HL-60 (cell line): ENCODE measurements around the gene SATB2.
A peak's percentile ranks its signal among the peaks of the same experiment; 100 is the strongest.

Source experiments
- DNase-seq, 2 experiments: peaks; one replicate each; pipeline ENCODE4 v3.0.0-alpha.2; 2010 to 2020; ENCODE audit warnings: low read depth in 1 of 2, low spot score in 1 of 2
- H3K27ac ChIP-seq: fragments of 250-450 bp; sonication (Bioruptor Pico); replicated peaks from 2 replicates; pipeline ENCODE4 v1.5.1; 2020; ENCODE audit warnings: mild to moderate bottlenecking, moderate library complexity
- H3K27me3 ChIP-seq: fragments of 250-450 bp; sonication (Bioruptor Pico); 2 replicates; pipeline ENCODE4 v1.5.1; 2021; ENCODE audit warnings: mild to moderate bottlenecking, moderate library complexity; ENCODE audit not compliant: insufficient read depth, poor library complexity, severe bottlenecking
- H3K4me3 ChIP-seq: replicated peaks from 2 replicates; pipeline ENCODE4 v1.5.1; 2011; ENCODE audit warnings: mild to moderate bottlenecking, control low read depth, low read length; ENCODE audit not compliant: insufficient read depth
- GABPA ChIP-seq: IDR thresholded peaks from 2 replicates; pipeline ENCODE4 v1.6.1; 2012; ENCODE audit warnings: low read depth
- POLR2AphosphoS5 ChIP-seq: IDR thresholded peaks from 2 replicates; pipeline ENCODE4 v1.6.1; 2012; ENCODE audit warnings: low read depth
- SPI1 ChIP-seq: IDR thresholded peaks from 2 replicates; pipeline ENCODE4 v1.6.1; 2012; ENCODE audit warnings: low read depth, mild to moderate bottlenecking, borderline replicate concordance
- TF ChIP-seq, protein P1 (sequence below): IDR thresholded peaks from 2 replicates; pipeline ENCODE4 v1.6.1; 2012; ENCODE audit warnings: low read depth; ENCODE audit not compliant: insufficient replicate concordance
- TF ChIP-seq, protein P2 (sequence below): IDR thresholded peaks from one replicate; pipeline ENCODE4 v1.5.1; 2011; ENCODE audit warnings: low read length, control low read depth, inconsistent platforms; ENCODE audit not compliant: insufficient read depth

SATB2 gene

DNA sequence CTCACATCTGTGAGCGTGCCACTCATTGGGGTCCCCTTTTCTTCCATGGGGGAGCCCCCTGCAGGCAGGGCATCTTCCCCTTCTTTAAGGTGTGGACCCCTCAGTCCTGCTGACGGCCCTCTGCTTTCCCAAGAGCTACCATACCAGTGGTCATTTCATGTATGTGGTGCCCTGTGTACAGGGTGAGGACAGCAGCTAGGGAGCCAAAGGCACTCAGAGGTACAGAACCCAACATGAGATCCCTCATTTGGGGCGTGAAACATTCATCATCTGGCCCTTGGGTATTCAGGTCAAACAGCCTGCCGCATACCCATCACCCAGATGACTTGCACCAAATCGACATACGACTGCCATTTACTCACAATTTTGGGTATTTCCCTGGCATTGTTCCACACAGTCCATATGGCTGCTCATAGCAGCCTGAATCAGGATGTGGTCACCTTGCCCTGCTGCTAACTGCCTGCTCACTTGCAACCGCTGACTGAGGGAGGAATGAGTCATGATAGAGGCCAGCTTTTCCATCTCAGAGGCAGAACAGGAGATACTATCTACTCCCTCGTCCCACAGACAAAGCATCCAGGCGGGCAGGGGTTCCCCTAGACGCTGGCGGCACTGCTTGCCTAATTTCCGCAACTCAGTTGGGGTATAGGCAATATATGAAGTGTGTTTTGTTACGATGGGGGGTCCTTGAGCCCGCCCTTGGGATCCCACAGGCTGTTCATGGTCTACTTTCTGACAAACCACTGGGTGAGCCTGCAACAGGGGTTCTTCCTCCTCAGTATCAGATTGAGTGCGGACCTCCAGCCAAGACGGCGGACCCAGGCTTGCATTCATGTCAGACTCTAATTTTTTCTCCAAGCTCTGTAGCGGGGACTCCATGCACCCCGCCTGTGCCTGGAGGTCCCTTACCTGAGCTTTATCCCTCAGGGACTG is 228.6 kb downstream of the SATB2 start:
- H3K4me3 ChIP-seq: no peak overlapping the region
- H3K27me3 ChIP-seq: no peaks in the 10 kb centered on the region
- peak; percentile 95 for DNase-seq
- H3K27ac ChIP-seq: peak overlapping the region; percentile 65
- no peak for TF ChIP-seq GABPA
- TF ChIP-seq POLR2AphosphoS5: peak; percentile 98
- TF ChIP-seq, protein P1, sequence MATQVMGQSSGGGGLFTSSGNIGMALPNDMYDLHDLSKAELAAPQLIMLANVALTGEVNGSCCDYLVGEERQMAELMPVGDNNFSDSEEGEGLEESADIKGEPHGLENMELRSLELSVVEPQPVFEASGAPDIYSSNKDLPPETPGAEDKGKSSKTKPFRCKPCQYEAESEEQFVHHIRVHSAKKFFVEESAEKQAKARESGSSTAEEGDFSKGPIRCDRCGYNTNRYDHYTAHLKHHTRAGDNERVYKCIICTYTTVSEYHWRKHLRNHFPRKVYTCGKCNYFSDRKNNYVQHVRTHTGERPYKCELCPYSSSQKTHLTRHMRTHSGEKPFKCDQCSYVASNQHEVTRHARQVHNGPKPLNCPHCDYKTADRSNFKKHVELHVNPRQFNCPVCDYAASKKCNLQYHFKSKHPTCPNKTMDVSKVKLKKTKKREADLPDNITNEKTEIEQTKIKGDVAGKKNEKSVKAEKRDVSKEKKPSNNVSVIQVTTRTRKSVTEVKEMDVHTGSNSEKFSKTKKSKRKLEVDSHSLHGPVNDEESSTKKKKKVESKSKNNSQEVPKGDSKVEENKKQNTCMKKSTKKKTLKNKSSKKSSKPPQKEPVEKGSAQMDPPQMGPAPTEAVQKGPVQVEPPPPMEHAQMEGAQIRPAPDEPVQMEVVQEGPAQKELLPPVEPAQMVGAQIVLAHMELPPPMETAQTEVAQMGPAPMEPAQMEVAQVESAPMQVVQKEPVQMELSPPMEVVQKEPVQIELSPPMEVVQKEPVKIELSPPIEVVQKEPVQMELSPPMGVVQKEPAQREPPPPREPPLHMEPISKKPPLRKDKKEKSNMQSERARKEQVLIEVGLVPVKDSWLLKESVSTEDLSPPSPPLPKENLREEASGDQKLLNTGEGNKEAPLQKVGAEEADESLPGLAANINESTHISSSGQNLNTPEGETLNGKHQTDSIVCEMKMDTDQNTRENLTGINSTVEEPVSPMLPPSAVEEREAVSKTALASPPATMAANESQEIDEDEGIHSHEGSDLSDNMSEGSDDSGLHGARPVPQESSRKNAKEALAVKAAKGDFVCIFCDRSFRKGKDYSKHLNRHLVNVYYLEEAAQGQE: no peak
- TF ChIP-seq, protein P2, sequence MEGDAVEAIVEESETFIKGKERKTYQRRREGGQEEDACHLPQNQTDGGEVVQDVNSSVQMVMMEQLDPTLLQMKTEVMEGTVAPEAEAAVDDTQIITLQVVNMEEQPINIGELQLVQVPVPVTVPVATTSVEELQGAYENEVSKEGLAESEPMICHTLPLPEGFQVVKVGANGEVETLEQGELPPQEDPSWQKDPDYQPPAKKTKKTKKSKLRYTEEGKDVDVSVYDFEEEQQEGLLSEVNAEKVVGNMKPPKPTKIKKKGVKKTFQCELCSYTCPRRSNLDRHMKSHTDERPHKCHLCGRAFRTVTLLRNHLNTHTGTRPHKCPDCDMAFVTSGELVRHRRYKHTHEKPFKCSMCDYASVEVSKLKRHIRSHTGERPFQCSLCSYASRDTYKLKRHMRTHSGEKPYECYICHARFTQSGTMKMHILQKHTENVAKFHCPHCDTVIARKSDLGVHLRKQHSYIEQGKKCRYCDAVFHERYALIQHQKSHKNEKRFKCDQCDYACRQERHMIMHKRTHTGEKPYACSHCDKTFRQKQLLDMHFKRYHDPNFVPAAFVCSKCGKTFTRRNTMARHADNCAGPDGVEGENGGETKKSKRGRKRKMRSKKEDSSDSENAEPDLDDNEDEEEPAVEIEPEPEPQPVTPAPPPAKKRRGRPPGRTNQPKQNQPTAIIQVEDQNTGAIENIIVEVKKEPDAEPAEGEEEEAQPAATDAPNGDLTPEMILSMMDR: no peak
- no peak; the same call in 1 of the 2 replicates for TF ChIP-seq SPI1

DNA sequence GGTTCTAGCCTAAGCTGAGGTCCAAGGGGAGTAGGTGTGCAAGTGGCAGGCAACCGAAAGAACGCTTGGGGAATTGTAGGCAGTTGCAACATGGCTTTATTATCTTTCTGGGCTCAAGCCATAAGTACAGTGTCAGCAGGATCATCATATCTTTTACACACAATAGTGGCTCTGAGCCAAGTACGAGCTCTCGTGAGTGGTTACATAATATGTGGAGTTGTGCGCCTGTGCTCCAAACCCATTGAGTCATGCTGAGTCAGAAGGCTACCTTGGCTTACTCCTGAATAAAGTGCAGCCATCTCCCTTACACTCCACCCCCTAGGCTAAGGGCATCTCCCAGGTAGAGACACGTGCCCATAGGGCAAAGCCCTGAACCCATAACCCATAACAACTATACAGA is 233.9 kb downstream of the SATB2 start:
- no peak overlapping the region for H3K27ac ChIP-seq
- peak; percentile 7 to 81 for DNase-seq
- no peak overlapping the region for H3K4me3 ChIP-seq
- H3K27me3 ChIP-seq: no peaks in the 10 kb centered on the region
- TF ChIP-seq, protein P2: no peak
- no peak for TF ChIP-seq SPI1
- TF ChIP-seq GABPA: no peak

DNA sequence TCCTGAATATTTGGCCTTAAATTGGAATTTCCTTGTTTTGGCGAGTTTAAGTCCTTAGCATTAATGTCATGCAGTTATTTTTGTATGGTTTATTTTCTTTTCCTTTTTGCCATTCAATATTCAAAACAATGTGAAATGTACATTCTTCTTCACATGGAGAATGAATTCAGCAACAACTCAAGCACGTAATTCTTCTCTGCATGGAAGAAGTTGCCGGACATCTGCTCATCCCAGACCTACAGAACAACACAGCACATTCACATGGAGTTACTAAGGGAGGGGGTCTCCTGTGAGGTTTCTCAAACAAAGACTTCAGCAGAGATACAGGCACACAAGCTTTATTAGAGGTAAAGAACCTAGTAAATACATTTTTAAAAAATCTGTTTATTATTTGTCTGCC is 236.8 kb downstream of the SATB2 start:
- TF ChIP-seq SPI1 (no peak), GABPA (no peak), POLR2AphosphoS5 (no peak)
- TF ChIP-seq, protein P2: no peak
- TF ChIP-seq, protein P1: no peak
- no peaks in the 10 kb centered on the region for H3K27me3 ChIP-seq
- no peak for DNase-seq
- H3K27ac ChIP-seq: no peak overlapping the region
- no peak overlapping the region for H3K4me3 ChIP-seq
